ENCODE results near the gene TTC7B.
"Not testable (repeated sequence)": the region's sequence is repeated elsewhere in the genome, so short reads cannot be mapped to it uniquely, and the experiment has no call there.

Gene TTC7B

GRCh38 chr14:90815822-90816662 is at the start of gene TTC7B:
TSS of gene TTC7B (minus strand) at chr14:90816430. CDS start at chr14:90816295, 135 bp downstream.
- DNase-seq: peak; percentile 36

GRCh38 chr14:90864741-90865140 is 48.5 kb upstream of the TTC7B start:
- no peak for DNase-seq

- DNase-seq: no peak
Observed at GRCh38 chr14:90858511-90858910, 42.3 kb upstream of the TTC7B start.

GRCh38 chr14:90857866-90858265 is 41.6 kb upstream of the TTC7B start:
- DNase-seq: no peak

- not testable (repeated sequence) for DNase-seq
Observed at GRCh38 chr14:90856115-90856514, 39.9 kb upstream of the TTC7B start.

GRCh38 chr14:90853116-90853515 is 36.9 kb upstream of the TTC7B start:
- DNase-seq: no peak

GRCh38 chr14:90851327-90852036 is 35.3 kb upstream of the TTC7B start:
- no peak for DNase-seq

GRCh38 chr14:90850487-90850886 is 34.3 kb upstream of the TTC7B start:
- DNase-seq: peak; percentile 55

GRCh38 chr14:90849787-90850444 is 33.7 kb upstream of the TTC7B start:
- no peak for DNase-seq

- DNase-seq: no peak
Observed at GRCh38 chr14:90848944-90849731, 32.9 kb upstream of the TTC7B start.

GRCh38 chr14:90846511-90846910 is 30.3 kb upstream of the TTC7B start:
- peak; percentile 78 for DNase-seq

- no peak for DNase-seq
Observed at GRCh38 chr14:90844321-90844720, 28.1 kb upstream of the TTC7B start.

GRCh38 chr14:90842726-90843125 is 26.5 kb upstream of the TTC7B start:
- no peak for DNase-seq

GRCh38 chr14:90840667-90841066 is 24.4 kb upstream of the TTC7B start:
- DNase-seq: not testable (repeated sequence)

- DNase-seq: no peak
Observed at GRCh38 chr14:90839889-90840266, 23.6 kb upstream of the TTC7B start.

GRCh38 chr14:90839024-90839888 is 23.0 kb upstream of the TTC7B start:
- peak; percentile 42 for DNase-seq

GRCh38 chr14:90838531-90838930 is 22.3 kb upstream of the TTC7B start:
- DNase-seq: not testable (repeated sequence)

GRCh38 chr14:90837355-90837754 is 21.1 kb upstream of the TTC7B start:
- DNase-seq: no peak

GRCh38 chr14:90836692-90837063 is 20.4 kb upstream of the TTC7B start:
- no peak for DNase-seq

- DNase-seq: no peak
Observed at GRCh38 chr14:90831821-90832220, 15.6 kb upstream of the TTC7B start.

- DNase-seq: no peak
Observed at GRCh38 chr14:90830931-90831701, 14.9 kb upstream of the TTC7B start.
